ENCODE data around the gene TXNRD1. TPM values are rescaled to one million over a fixed set of nuclear protein-coding genes. Genes with fewer than 3 reads are reported as not detected.

Gene TXNRD1
- total RNA-seq, 4 donors from 2014 or later: 76.0 to 141 (median 97.8) TPM

DNA sequence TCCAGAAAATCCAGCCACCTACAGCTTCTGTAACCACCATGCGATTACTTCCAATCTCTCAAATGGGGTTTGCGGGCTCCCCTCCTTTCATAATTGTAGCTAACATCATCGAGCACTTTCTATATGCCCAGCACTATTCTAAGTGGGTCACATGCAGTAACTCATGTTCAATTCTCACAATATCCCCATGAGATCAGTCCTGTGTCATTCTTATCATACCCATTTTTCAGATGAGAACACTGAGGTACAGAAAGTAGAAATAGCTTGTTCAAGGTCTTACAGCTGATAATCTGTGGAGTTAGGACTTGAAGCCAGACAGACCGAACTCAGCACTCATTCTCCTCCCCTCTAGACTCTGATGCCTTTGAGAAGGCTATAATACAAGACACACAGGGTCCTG, 162.8 kb downstream of the TXNRD1 start:
- intact Hi-C loops (cut with DNase I; ENCODE audit: low total_unique reads): loop anchor here (10.0 kb wide), 1 partner anchor 676 kb away; no protein-coding TSS in a partner anchor
- no peak for DNase-seq
- Histone ChIP-seq H3K4me1 (peaks cover 0 to 3% of the 10 kb centered on the region in 2 donors), H3K27me3 (no peaks in the 10 kb centered on the region), H3K36me3 (no peaks in the 10 kb centered on the region), H3K27ac (no peak overlapping the region), H3K9me3 (no peaks in the 10 kb centered on the region), H3K4me3 (no peak overlapping the region)
- TF ChIP-seq, protein P1, sequence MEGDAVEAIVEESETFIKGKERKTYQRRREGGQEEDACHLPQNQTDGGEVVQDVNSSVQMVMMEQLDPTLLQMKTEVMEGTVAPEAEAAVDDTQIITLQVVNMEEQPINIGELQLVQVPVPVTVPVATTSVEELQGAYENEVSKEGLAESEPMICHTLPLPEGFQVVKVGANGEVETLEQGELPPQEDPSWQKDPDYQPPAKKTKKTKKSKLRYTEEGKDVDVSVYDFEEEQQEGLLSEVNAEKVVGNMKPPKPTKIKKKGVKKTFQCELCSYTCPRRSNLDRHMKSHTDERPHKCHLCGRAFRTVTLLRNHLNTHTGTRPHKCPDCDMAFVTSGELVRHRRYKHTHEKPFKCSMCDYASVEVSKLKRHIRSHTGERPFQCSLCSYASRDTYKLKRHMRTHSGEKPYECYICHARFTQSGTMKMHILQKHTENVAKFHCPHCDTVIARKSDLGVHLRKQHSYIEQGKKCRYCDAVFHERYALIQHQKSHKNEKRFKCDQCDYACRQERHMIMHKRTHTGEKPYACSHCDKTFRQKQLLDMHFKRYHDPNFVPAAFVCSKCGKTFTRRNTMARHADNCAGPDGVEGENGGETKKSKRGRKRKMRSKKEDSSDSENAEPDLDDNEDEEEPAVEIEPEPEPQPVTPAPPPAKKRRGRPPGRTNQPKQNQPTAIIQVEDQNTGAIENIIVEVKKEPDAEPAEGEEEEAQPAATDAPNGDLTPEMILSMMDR (IDR thresholded peaks at IDR 0.05): no peak
- TF ChIP-seq POLR2A (IDR thresholded peaks at IDR 0.05): no peak

DNA sequence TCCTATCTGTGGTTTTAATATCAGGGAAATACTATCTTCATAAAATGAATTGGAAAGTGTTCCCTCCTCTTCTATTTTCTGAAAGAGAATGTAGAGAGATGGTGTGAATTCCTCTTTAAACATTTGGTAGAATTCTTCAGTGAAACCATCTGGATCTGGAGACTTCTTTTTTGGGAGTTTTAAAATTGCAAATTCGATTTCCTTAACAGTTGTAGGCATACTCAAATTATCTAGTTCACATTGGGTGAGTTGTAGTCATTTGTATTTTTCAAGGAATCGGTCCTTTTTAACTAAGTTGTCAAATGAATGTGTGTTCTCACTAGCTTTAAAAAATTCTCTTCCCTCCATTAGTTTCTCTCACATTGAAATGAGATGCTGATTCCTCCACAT, 165.8 kb downstream of the TXNRD1 start:
- H3K27ac ChIP-seq: no peak overlapping the region
- TF ChIP-seq, protein P1 (IDR thresholded peaks at IDR 0.05): no peak
- no peak for TF ChIP-seq POLR2A (IDR thresholded peaks at IDR 0.05)
- no peak for DNase-seq
- H3K4me1 ChIP-seq: peaks cover 0 to 3% of the 10 kb centered on the region in 2 donors
- H3K36me3 ChIP-seq: no peaks in the 10 kb centered on the region
- H3K4me3 ChIP-seq: no peak overlapping the region
- intact Hi-C loops (cut with DNase I; ENCODE audit: low total_unique reads): no loop called here
- no peaks in the 10 kb centered on the region for H3K9me3 ChIP-seq
- H3K27me3 ChIP-seq: no peaks in the 10 kb centered on the region

DNA sequence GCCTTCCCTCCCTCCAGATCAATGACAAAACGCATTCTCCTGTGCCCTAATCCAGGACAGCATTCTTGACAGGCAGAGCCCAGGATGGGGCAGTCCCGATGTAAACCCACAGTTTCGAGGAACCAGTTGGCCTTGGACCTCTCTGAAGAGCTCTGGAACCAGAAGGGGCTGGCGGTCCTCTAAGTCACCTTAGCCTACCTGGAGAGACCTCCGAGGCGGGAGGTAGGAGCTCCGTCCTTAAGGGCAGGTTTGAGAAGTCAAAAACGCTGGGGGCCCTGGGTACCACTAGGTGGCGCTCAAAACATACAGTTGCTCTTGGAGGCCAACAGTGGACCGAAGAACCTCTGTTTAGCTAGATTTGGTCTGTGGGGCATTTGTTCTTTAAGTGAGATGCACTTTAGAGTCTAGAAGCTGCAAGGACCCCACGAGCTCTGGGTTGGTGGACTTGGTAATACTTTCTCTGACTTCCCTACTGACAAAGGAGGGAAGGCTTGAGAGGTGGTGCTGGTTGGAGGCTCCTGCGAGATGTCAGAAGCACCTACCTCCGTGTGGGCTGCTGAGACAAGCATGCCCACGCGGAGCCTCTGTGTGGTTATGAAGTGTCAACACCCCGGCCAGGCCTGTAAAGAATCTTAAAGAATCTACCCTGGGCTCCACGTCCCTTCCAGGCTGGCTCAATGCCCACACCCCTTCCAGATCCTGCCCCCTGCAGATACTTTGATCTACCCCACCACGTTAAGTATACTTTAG, 166.3 kb downstream of the TXNRD1 start:
- no peak overlapping the region for H3K4me3 ChIP-seq
- intact Hi-C loops (cut with DNase I; ENCODE audit: low total_unique reads): loop anchor here (2.0 kb wide), 1 partner anchor 495 kb away; no protein-coding TSS in a partner anchor
- TF ChIP-seq, protein P1 (IDR thresholded peaks at IDR 0.05): peak; percentile 92 to 96 (median 94)
- TF ChIP-seq POLR2A (IDR thresholded peaks at IDR 0.05): no peak
- no peaks in the 10 kb centered on the region for H3K9me3 ChIP-seq
- peak; percentile 79 to 82 for DNase-seq
- H3K4me1 ChIP-seq: peaks cover 0 to 3% of the 10 kb centered on the region in 2 donors
- no peak overlapping the region for H3K27ac ChIP-seq
- H3K36me3 ChIP-seq: no peaks in the 10 kb centered on the region
- no peaks in the 10 kb centered on the region for H3K27me3 ChIP-seq

DNA sequence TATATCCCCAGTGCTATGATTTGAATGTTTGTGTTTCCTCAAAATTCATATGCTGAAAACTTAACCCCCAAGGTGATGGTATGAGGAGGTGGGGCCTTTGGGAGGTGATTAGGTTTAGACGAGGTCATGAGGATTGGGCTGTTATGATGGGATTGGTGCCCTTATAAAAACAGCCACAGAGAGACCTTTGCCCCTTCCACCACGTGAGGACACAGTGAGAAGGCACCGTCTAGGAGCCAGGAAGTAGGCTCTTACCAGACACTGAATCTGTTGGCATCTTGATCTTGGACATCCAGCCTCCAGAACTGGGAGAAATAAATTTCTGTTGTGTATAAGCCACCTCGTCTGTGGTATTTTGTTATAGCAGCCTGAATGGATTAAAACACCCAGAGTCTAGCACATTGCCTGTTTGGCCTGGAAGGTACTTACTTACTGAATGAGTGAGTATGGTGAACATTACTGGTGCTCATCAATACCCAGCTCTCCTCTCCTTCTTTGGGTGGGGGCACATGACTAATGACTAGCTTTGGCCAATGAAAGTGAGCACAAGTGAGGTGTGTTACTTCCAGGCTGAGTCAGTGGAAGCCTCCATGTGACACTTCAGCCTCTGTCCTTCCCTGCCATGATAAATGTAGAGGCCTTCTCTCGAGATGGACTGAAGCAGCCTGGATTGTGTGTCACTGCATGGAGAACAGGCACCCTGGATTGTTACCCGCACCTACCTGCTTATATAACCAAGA, 168.7 kb downstream of the TXNRD1 start:
- H3K27me3 ChIP-seq: no peaks in the 10 kb centered on the region
- no peaks in the 10 kb centered on the region for H3K9me3 ChIP-seq
- no peak overlapping the region for H3K4me3 ChIP-seq
- H3K27ac ChIP-seq: no peak overlapping the region
- intact Hi-C loops (cut with DNase I; ENCODE audit: low total_unique reads): no loop called here
- H3K36me3 ChIP-seq: no peaks in the 10 kb centered on the region
- DNase-seq: no peak
- H3K4me1 ChIP-seq: peaks cover 0 to 3% of the 10 kb centered on the region in 2 donors
- no peak for TF ChIP-seq POLR2A (IDR thresholded peaks at IDR 0.05)

DNA sequence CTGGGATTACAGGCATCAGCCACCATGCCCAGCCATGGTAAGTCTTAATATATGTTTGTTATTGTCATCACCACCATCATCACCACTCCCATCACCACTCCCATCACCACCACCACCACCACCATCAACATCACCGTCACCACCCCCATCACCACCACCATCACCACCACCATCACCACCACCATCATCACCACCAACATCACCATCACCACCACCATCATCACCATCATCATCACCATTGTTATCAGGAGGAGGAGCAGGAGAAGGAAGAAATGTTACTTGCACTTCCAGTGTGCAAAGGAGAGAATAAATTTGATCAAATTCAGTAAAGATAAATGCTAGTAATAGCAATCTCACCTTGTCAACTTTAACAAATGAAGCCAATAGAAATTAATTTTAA, 169.9 kb downstream of the TXNRD1 start:
- TF ChIP-seq, protein P1 (IDR thresholded peaks at IDR 0.05): no peak
- no peak for TF ChIP-seq POLR2A (IDR thresholded peaks at IDR 0.05)
- H3K27ac ChIP-seq: no peak overlapping the region
- intact Hi-C loops (cut with DNase I; ENCODE audit: low total_unique reads): no loop called here

More for the DNA sequence above, 169.9 kb downstream of the TXNRD1 start:
- no peak for DNase-seq
- no peaks in the 10 kb centered on the region for H3K27me3 ChIP-seq
- peaks cover 0 to 3% of the 10 kb centered on the region in 2 donors for H3K4me1 ChIP-seq
- no peaks in the 10 kb centered on the region for H3K36me3 ChIP-seq
- H3K9me3 ChIP-seq: no peaks in the 10 kb centered on the region
- no peak overlapping the region for H3K4me3 ChIP-seq

Data from uterus (tissue), 4 donors.